Stimulated activated memory B cell treated with anti-CD40 and anti-IgM and Interleukin-4, amounts not matched to agents 10 μg/mL and 1 μg/mL and 100 μg/mL, for 72 hours (primary cell): ENCODE results near the gene DDX43.

ENCODE experiments used
- ATAC-seq: fragments of 150-1000 bp; cut with Tn5 transposase; 2 replicates; pipeline ENCODE4 v1.10.0; 2021
- H3K27ac Mint-ChIP-seq: one replicate; pipeline ENCODE4 v1.8.0; 2022; ENCODE audit warnings: mild to moderate bottlenecking, mixed read lengths
- H3K27me3 Mint-ChIP-seq: one replicate; pipeline ENCODE4 v1.8.0; 2022; ENCODE audit warnings: mixed read lengths
- H3K36me3 Mint-ChIP-seq: one replicate; pipeline ENCODE4 v1.8.0; 2022; ENCODE audit warnings: mixed read lengths
- H3K4me1 Mint-ChIP-seq: one replicate; pipeline ENCODE4 v1.8.0; 2022; ENCODE audit warnings: mixed read lengths
- H3K4me3 Mint-ChIP-seq: one replicate; pipeline ENCODE4 v1.8.0; 2022; ENCODE audit warnings: mild to moderate bottlenecking, moderate library complexity, mixed read lengths
- H3K9me3 Mint-ChIP-seq: one replicate; pipeline ENCODE4 v1.8.0; 2022; ENCODE audit warnings: mixed read lengths

DDX43 gene

GRCh38 chr6:73394577-73395354, at the start of gene DDX43:
Gene DDX43 (plus strand): TSS chr6:73394828. CDS start chr6:73394906, 78 bp downstream.
- Mint-ChIP-seq H3K27ac (peak within 1 kb of the TSS; percentile 93), H3K9me3 (no peaks in the 10 kb centered on the region), H3K4me1 (peaks cover 2% of the 10 kb centered on the region), H3K27me3 (no peaks in the 10 kb centered on the region), H3K4me3 (peak within 1 kb of the TSS; percentile 84), H3K36me3 (no peaks in the 10 kb centered on the region)
- ATAC-seq: peak; percentile 85

- Mint-ChIP-seq H3K36me3 (no peaks in the 10 kb centered on the region), H3K9me3 (no peaks in the 10 kb centered on the region), H3K27me3 (peaks cover 55% of the 10 kb centered on the region), H3K27ac (no peak overlapping the region), H3K4me1 (no peaks in the 10 kb centered on the region), H3K4me3 (no peak overlapping the region)
- ATAC-seq: no peak
Measured at GRCh38 chr6:73348550-73349204, 46.0 kb upstream of the DDX43 start.

GRCh38 chr6:73349311-73349710, 45.3 kb upstream of the DDX43 start:
- Mint-ChIP-seq H3K27me3 (peaks cover 55% of the 10 kb centered on the region), H3K9me3 (no peaks in the 10 kb centered on the region), H3K4me1 (no peaks in the 10 kb centered on the region), H3K36me3 (no peaks in the 10 kb centered on the region), H3K27ac (no peak overlapping the region), H3K4me3 (no peak overlapping the region)
- ATAC-seq: no peak

GRCh38 chr6:73353636-73354593, 40.7 kb upstream of the DDX43 start, which contains the start of gene DPPA5:
Gene DPPA5 (minus strand): TSS chr6:73354276. CDS start chr6:73354225, 51 bp downstream.
- Mint-ChIP-seq H3K4me1 (no peaks in the 10 kb centered on the region), H3K27ac (no peak within 1 kb of the TSS), H3K27me3 (peaks cover 28% of the 10 kb centered on the region), H3K36me3 (no peaks in the 10 kb centered on the region), H3K4me3 (no peak within 1 kb of the TSS), H3K9me3 (no peaks in the 10 kb centered on the region)
- ATAC-seq: no peak

GRCh38 chr6:73362358-73362757, 32.3 kb upstream of the DDX43 start, which contains the start of gene KHDC3L:
Gene KHDC3L (plus strand): TSS chr6:73362658. CDS start chr6:73362730, 72 bp downstream.
- no peak within 1 kb of the TSS for H3K4me3 Mint-ChIP-seq

GRCh38 chr6:73362869-73363536, 31.6 kb upstream of the DDX43 start:
- Mint-ChIP-seq H3K27ac (no peak overlapping the region), H3K4me1 (no peaks in the 10 kb centered on the region), H3K27me3 (peaks cover 16% of the 10 kb centered on the region), H3K36me3 (no peaks in the 10 kb centered on the region), H3K4me3 (no peak overlapping the region), H3K9me3 (no peaks in the 10 kb centered on the region)
- ATAC-seq: no peak

More at GRCh38 chr6:73362358-73362757, 32.3 kb upstream of the DDX43 start, which contains the start of gene KHDC3L:
- Mint-ChIP-seq H3K4me1 (no peaks in the 10 kb centered on the region), H3K36me3 (no peaks in the 10 kb centered on the region), H3K9me3 (no peaks in the 10 kb centered on the region), H3K27me3 (peaks cover 16% of the 10 kb centered on the region), H3K27ac (no peak within 1 kb of the TSS)
- no peak for ATAC-seq

GRCh38 chr6:73363537-73363875, 31.1 kb upstream of the DDX43 start:
- Mint-ChIP-seq H3K27me3 (peaks cover 16% of the 10 kb centered on the region), H3K36me3 (no peaks in the 10 kb centered on the region), H3K9me3 (no peaks in the 10 kb centered on the region)

GRCh38 chr6:73364121-73364520, 30.5 kb upstream of the DDX43 start:
- Mint-ChIP-seq H3K4me3 (no peak overlapping the region), H3K27ac (no peak overlapping the region), H3K36me3 (no peaks in the 10 kb centered on the region), H3K4me1 (no peaks in the 10 kb centered on the region), H3K9me3 (no peaks in the 10 kb centered on the region), H3K27me3 (peaks cover 16% of the 10 kb centered on the region)
- ATAC-seq: no peak

More at GRCh38 chr6:73363537-73363875, 31.1 kb upstream of the DDX43 start:
- no peak overlapping the region for H3K27ac Mint-ChIP-seq
- no peaks in the 10 kb centered on the region for H3K4me1 Mint-ChIP-seq
- peak; percentile 20 for ATAC-seq
- no peak overlapping the region for H3K4me3 Mint-ChIP-seq

GRCh38 chr6:73364549-73364948, 30.1 kb upstream of the DDX43 start:
- no peak overlapping the region for H3K27ac Mint-ChIP-seq
- H3K4me1 Mint-ChIP-seq: no peaks in the 10 kb centered on the region
- H3K36me3 Mint-ChIP-seq: no peaks in the 10 kb centered on the region
- no peaks in the 10 kb centered on the region for H3K9me3 Mint-ChIP-seq
- ATAC-seq: no peak
- H3K4me3 Mint-ChIP-seq: no peak overlapping the region
- peaks cover 16% of the 10 kb centered on the region for H3K27me3 Mint-ChIP-seq

- Mint-ChIP-seq H3K27ac (no peak overlapping the region), H3K27me3 (peaks cover 9% of the 10 kb centered on the region), H3K36me3 (no peaks in the 10 kb centered on the region), H3K4me1 (no peaks in the 10 kb centered on the region), H3K9me3 (peaks cover 3% of the 10 kb centered on the region), H3K4me3 (no peak overlapping the region)
- ATAC-seq: no peak
Measured at GRCh38 chr6:73367761-73368355, 26.8 kb upstream of the DDX43 start.

GRCh38 chr6:73368675-73369074, 26.0 kb upstream of the DDX43 start:
- no peak for ATAC-seq
- Mint-ChIP-seq H3K4me3 (no peak overlapping the region), H3K36me3 (no peaks in the 10 kb centered on the region), H3K4me1 (no peaks in the 10 kb centered on the region), H3K9me3 (peaks cover 3% of the 10 kb centered on the region), H3K27ac (no peak overlapping the region), H3K27me3 (peaks cover 9% of the 10 kb centered on the region)

- Mint-ChIP-seq H3K27ac (no peak overlapping the region), H3K9me3 (peaks cover 3% of the 10 kb centered on the region), H3K27me3 (peaks cover 9% of the 10 kb centered on the region), H3K4me3 (no peak overlapping the region), H3K4me1 (no peaks in the 10 kb centered on the region), H3K36me3 (no peaks in the 10 kb centered on the region)
- no peak for ATAC-seq
Measured at GRCh38 chr6:73369157-73369556, 25.5 kb upstream of the DDX43 start.

GRCh38 chr6:73369563-73369962, 25.1 kb upstream of the DDX43 start, which contains the start of gene OOEP:
Gene OOEP (minus strand): TSS chr6:73369897. CDS start chr6:73369792, 105 bp downstream.
- no peaks in the 10 kb centered on the region for H3K36me3 Mint-ChIP-seq
- peaks cover 3% of the 10 kb centered on the region for H3K9me3 Mint-ChIP-seq
- no peaks in the 10 kb centered on the region for H3K4me1 Mint-ChIP-seq
- no peak within 1 kb of the TSS for H3K4me3 Mint-ChIP-seq
- H3K27me3 Mint-ChIP-seq: peaks cover 9% of the 10 kb centered on the region
- no peak within 1 kb of the TSS for H3K27ac Mint-ChIP-seq
- ATAC-seq: no peak

- Mint-ChIP-seq H3K4me3 (no peak overlapping the region), H3K27ac (no peak overlapping the region), H3K4me1 (no peaks in the 10 kb centered on the region), H3K9me3 (peaks cover 3% of the 10 kb centered on the region), H3K27me3 (no peaks in the 10 kb centered on the region), H3K36me3 (no peaks in the 10 kb centered on the region)
- no peak for ATAC-seq
Measured at GRCh38 chr6:73371984-73372383, 22.6 kb upstream of the DDX43 start.
